Spleen (tissue), 11 donors: Measurements from ENCODE around the gene CRACDL. TPM values are rescaled to one million over a fixed set of nuclear protein-coding genes. Genes with fewer than 3 reads are reported as not detected.

ENCODE experiments used
- DNase-seq: peaks from one replicate; pipeline ENCODE4 v3.0.0-alpha.2; 2020
- H3K27ac ChIP-seq, 8 donors: fragments of 200-600 bp; sonication (generic) in 7 of 8; 1 replicate in 4 of 8; 2 replicates in 4 of 8; pipeline versions ENCODE4 v1.5.0 to v1.8.0; 2016 to 2021; ENCODE audit warnings: inconsistent platforms in 4 of 8, mild to moderate bottlenecking in 4 of 8, moderate library complexity in 1 of 8
- H3K27me3 ChIP-seq, 7 donors: fragments of 200-600 bp; sonication (generic) in 6 of 7; replicated peaks in 1 of 7; 1 replicate in 4 of 7; 2 replicates in 3 of 7; pipeline versions ENCODE4 v1.5.0 to v1.8.0; 2016 to 2021; ENCODE audit warnings: inconsistent platforms in 3 of 7, mild to moderate bottlenecking in 1 of 7
- H3K36me3 ChIP-seq, 6 donors: fragments of 200-600 bp; sonication (generic) in 5 of 6; 1 replicate in 4 of 6; 2 replicates in 2 of 6; pipeline versions ENCODE4 v1.5.0 to v1.8.0; 2016 to 2021; ENCODE audit warnings: inconsistent platforms in 2 of 6
- H3K4me1 ChIP-seq, 6 donors: fragments of 200-600 bp; sonication (generic) in 5 of 6; 1 replicate in 3 of 6; 2 replicates in 3 of 6; pipeline versions ENCODE4 v1.5.0 to v1.8.0; 2016 to 2021; ENCODE audit warnings: inconsistent platforms in 3 of 6
- H3K4me3 ChIP-seq, 8 donors: fragments of 200-600 bp; sonication (generic) in 7 of 8; 1 replicate in 4 of 8; 2 replicates in 4 of 8; pipeline versions ENCODE4 v1.5.0 to v1.8.0; 2016 to 2021; ENCODE audit warnings: inconsistent platforms in 4 of 8, mild to moderate bottlenecking in 4 of 8, moderate library complexity in 2 of 8
- H3K9me3 ChIP-seq, 8 donors: fragments of 200-600 bp; sonication (generic) in 7 of 8; 1 replicate in 4 of 8; 2 replicates in 4 of 8; pipeline versions ENCODE4 v1.5.0 to v1.8.0; 2016 to 2021; ENCODE audit warnings: inconsistent platforms in 4 of 8
- POLR2A ChIP-seq, 3 donors: fragments of 450-650 bp; IDR thresholded peaks; one replicate each; pipeline ENCODE4 v1.5.1; 2017; ENCODE audit warnings: antibody characterized with exemption in 3 of 3, mild to moderate bottlenecking in 1 of 3
- POLR2AphosphoS5 ChIP-seq, 3 donors: sonication (generic); formaldehyde crosslinking; IDR thresholded peaks; one replicate each; pipeline ENCODE4 v1.5.1; 2017; ENCODE audit warnings: antibody characterized with exemption in 3 of 3
- WGBS, 5 donors: extraction: QIAGEN DNeasy Blood & Tissue Kit in 3 of 5; methylation state at CpG; one replicate each; pipeline versions ENCODE4 v1.1.5 to v1.1.7; 2013 to 2018; 5-methylcytosine and 5-hydroxymethylcytosine counted together
- intact Hi-C: fragments of 100-400 bp; cut with DNase I; formaldehyde crosslinking; loops from one replicate; pipeline ENCODE4 v1.15.0; 2023; ENCODE audit warnings: low total_unique reads
- polyA plus RNA-seq, 3 donors: library from polyadenylated mRNA; stranded (reverse); fragments of 200-250 nt; gene quantifications; one replicate each; pipeline ENCODE4 v1.2.1, GENCODE V29; 2013
- total RNA-seq, 7 donors: library from RNA; depleted of rRNA in 3 of 7; stranded (reverse); fragments of >200 nt in 3 of 7; fragmentation: NEBNext Ultra II Directional in 4 of 7; extraction: Animal tissue kit (Norgen Biotek cat#: 25700) in 4 of 7; gene quantifications; one replicate each; pipeline versions ENCODE4 v1.1.0 to v1.2.1, GENCODE V29; 2016 to 2021
- TF ChIP-seq, protein P1 (sequence below), 11 experiments: fragments of 200-600 bp in 7 of 11; fragments of 450-650 bp in 4 of 11; sonication (generic) in 4 of 11; IDR thresholded peaks in 8 of 11; conservative IDR thresholded peaks in 3 of 11; 1 replicate in 7 of 11; 2 replicates in 4 of 11; pipeline versions ENCODE4 v1.4.0 to v1.8.0; 2016 to 2021; ENCODE audit warnings: antibody characterized with exemption in 11 of 11, inconsistent platforms in 4 of 11, mild to moderate bottlenecking in 1 of 11
- donor health status: healthy with polysubstance abuse.
- donor health status: DM: no; HTN: no; CAD: no; lungs with moderate emphysema.
- donor health status: DM: no; HTN: no; CAD: no.
- donor health status: Bipolar disorder and iron deficiency.
- donor health status: healthy.
- donor health status: DM: no; HTN: no; CAD: no.
- donor health status: DM: yes; HTN: yes; CAD: no.

CRACDL gene
- total and polyA plus RNA-seq, 10 donors, result 0.52 to 5.1 (median 1.4) TPM

DNA sequence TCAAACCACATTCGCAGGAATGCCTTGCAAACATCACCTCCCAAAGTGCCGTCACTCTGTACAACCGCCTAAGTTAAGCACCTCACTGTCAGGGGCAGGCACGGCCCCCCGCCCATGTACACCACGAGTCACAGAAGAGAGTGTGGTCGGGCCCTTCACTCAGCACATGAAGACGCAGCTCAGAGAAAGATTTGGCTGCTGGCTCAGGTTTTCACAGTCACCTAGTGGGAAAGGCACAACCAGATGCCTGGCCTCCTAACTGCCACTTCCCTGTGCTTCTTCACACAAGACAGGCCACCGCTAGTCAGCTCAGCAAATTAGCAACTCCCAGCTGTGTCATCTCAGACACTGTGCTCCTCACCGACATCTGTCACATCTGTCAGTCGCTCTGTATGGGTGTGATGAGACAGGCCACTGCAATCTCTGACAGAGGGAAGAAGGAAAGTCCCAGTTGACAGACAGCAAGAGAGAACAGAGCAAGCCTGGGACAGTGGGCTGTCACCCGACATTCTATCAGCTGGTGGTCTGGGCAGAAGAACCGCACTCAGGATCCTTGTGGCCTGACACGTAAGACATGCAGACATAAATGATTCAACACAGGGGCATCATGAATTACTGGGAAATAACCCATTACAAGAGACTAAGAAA lies 60.8 kb downstream of the CRACDL start:
- no peaks in the 10 kb centered on the region for H3K27me3 ChIP-seq
- DNase-seq, result no peak

DNA sequence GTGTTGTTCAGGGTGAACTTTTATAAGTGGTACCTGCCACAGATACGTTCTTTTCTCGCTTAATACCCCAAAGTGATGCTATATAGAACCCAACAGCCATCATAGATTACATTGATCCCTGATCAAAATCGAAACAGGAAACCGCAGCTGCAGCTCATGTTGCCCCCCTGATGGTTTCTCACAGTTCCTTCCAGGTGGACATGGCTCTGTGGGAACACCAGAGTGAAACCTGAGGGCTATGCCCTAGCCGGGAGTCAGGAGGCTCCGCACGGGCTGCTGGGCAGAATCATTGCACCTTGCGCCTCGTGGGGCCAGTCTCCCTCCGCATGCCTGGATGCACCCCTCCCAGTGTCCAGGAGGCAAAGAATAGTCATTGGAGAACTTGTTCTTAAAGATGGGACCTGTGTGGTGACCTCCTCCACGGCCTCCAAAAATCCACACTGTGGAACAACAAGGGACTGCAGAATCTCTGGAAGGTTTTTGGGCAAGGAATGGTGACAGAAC lies 61.8 kb downstream of the CRACDL start:
- TF ChIP-seq, protein P1, sequence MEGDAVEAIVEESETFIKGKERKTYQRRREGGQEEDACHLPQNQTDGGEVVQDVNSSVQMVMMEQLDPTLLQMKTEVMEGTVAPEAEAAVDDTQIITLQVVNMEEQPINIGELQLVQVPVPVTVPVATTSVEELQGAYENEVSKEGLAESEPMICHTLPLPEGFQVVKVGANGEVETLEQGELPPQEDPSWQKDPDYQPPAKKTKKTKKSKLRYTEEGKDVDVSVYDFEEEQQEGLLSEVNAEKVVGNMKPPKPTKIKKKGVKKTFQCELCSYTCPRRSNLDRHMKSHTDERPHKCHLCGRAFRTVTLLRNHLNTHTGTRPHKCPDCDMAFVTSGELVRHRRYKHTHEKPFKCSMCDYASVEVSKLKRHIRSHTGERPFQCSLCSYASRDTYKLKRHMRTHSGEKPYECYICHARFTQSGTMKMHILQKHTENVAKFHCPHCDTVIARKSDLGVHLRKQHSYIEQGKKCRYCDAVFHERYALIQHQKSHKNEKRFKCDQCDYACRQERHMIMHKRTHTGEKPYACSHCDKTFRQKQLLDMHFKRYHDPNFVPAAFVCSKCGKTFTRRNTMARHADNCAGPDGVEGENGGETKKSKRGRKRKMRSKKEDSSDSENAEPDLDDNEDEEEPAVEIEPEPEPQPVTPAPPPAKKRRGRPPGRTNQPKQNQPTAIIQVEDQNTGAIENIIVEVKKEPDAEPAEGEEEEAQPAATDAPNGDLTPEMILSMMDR (IDR thresholded peaks at IDR 0.05 in 8 of 11, conservative IDR thresholded peaks at IDR 0.05 in 3 of 11), result no peak
- TF ChIP-seq POLR2AphosphoS5 (IDR thresholded peaks at IDR 0.05) (no peak), POLR2A (IDR thresholded peaks at IDR 0.05) (no peak)
- H3K4me3 ChIP-seq, result no peak overlapping the region
- WGBS, 5 donors, result 86 to 93% (median 88%) methylated on average over 11 of the region's 11 CpGs
- H3K27ac ChIP-seq, result no peak overlapping the region
- no peaks in the 10 kb centered on the region for H3K36me3 ChIP-seq
- DNase-seq, result no peak
- H3K27me3 ChIP-seq, result no peaks in the 10 kb centered on the region
- intact Hi-C loops, result no loop called here
- no peaks in the 10 kb centered on the region for H3K9me3 ChIP-seq
- H3K4me1 ChIP-seq, result no peaks in the 10 kb centered on the region

More for the DNA sequence above, 60.8 kb downstream of the CRACDL start:
- H3K27ac ChIP-seq, result no peak overlapping the region
- H3K9me3 ChIP-seq, result no peaks in the 10 kb centered on the region
- intact Hi-C loops, result no loop called here
- no peaks in the 10 kb centered on the region for H3K4me1 ChIP-seq
- no peak for TF ChIP-seq POLR2A (IDR thresholded peaks at IDR 0.05)
- TF ChIP-seq, protein P1 (IDR thresholded peaks at IDR 0.05 in 8 of 11, conservative IDR thresholded peaks at IDR 0.05 in 3 of 11), result no peak
- TF ChIP-seq POLR2AphosphoS5 (IDR thresholded peaks at IDR 0.05), result no peak
- no peak overlapping the region for H3K4me3 ChIP-seq
- WGBS, 5 donors, result 62 to 86% (median 81%) methylated on average over 10 to 14 of the region's 14 CpGs
- H3K36me3 ChIP-seq, result no peaks in the 10 kb centered on the region

DNA sequence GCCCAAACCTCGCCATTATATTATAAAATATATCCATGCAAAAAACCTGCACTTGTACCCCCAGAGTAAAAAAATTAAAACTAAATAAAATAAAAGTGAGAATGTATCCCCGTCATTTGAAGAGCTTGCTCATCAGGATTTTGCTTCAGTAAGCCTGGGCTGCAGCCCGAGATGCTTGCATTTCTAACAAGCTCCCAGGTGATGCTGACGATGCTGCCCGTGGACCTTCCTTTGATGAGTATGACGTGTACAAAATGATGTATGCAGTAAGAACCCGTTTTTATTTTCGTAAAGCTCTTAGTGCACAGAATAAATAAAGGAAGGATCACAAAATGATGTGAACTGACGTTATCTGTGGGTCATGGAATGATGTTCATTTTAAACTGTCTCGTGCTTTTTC lies 63.5 kb downstream of the CRACDL start:
- Histone ChIP-seq H3K27ac (no peak overlapping the region), H3K4me1 (no peaks in the 10 kb centered on the region), H3K9me3 (no peaks in the 10 kb centered on the region), H3K36me3 (no peaks in the 10 kb centered on the region), H3K4me3 (no peak overlapping the region), H3K27me3 (no peaks in the 10 kb centered on the region)
- TF ChIP-seq POLR2A (IDR thresholded peaks at IDR 0.05) (no peak), POLR2AphosphoS5 (IDR thresholded peaks at IDR 0.05) (no peak)
- TF ChIP-seq, protein P1 (IDR thresholded peaks at IDR 0.05 in 8 of 11, conservative IDR thresholded peaks at IDR 0.05 in 3 of 11), result no peak
- no peak for DNase-seq
- intact Hi-C loops, result no loop called here
- WGBS, 5 donors, result 87 to 94% (median 92%) methylated on average over 10 of the region's 10 CpGs

DNA sequence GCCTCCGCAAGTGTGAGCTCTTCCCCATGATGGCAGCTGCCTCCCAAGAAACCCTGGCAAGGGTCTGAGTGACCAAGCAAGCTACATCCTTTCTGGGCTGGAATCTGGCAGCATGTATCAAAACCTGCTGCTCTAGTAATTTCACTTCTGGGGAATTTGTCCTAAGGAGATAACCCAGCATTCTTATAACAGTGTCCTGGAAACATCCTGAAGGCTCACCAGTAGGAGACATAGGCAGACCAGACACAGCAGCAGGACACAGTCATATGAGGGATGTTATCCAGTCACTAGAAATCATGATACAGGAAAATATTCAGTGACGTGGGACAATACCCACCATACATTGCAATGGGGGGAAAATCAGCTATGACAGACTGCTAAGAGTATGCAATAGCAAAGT lies 64.5 kb downstream of the CRACDL start:
- TF ChIP-seq, protein P1 (IDR thresholded peaks at IDR 0.05 in 8 of 11, conservative IDR thresholded peaks at IDR 0.05 in 3 of 11), result no peak
- TF ChIP-seq POLR2AphosphoS5 (IDR thresholded peaks at IDR 0.05), result no peak
- no peak for TF ChIP-seq POLR2A (IDR thresholded peaks at IDR 0.05)
- Histone ChIP-seq H3K36me3 (no peaks in the 10 kb centered on the region), H3K27ac (no peak overlapping the region), H3K4me1 (no peaks in the 10 kb centered on the region), H3K9me3 (no peaks in the 10 kb centered on the region), H3K27me3 (no peaks in the 10 kb centered on the region), H3K4me3 (no peak overlapping the region)
- intact Hi-C loops, result no loop called here
- 84 to 100% (median 91%) methylated on average over 2 of the region's 2 CpGs for WGBS, 5 donors
- no peak for DNase-seq
